Measurements from ENCODE around the gene PCNX1. TPM values are rescaled to one million over a fixed set of nuclear protein-coding genes. Genes with fewer than 3 reads are reported as not detected.

The PCNX1 gene
- total RNA-seq, 1 experiment from 2014 or later, result 44.8 TPM

DNA sequence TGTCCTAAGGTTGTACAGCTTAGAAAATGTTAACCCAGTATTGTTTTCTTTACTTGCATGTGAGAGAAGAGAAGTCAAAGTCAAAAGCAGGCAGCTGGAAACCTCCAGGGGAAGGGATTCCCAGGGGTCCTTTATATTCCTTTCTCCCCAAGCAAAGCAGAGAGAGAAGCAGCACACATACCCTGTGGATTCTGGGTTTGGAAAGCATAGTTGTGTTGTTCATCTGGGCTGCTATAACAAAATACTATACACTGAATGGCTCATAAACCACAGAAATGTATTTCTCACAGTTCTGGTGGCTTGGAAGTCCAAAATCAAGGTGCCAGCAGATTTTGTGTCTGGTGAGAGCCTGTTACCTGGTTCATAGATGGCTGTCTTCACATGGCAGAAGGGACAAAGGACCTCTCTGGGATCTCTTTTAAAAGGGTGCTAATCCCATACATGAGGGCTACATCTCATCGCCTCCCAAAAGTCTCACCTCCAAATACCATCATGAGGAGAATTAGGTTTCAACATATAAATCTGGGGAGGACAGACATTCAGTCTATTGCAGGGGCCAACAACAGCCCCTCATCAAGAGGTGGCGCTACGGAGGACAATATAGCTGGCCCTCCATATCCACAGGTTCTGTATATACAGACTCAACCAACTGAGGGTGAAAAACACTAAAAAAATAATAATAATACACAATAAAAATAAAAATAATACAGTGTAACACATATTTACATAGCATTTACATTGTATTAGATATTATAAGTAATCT, 19.3 kb upstream of the PCNX1 start:
- DNase-seq (ENCODE audit: low spot score), result no peak
- in situ Hi-C loops (cut with HindIII; ENCODE audit: low sequenced_read_pairs), result no loop called here

DNA sequence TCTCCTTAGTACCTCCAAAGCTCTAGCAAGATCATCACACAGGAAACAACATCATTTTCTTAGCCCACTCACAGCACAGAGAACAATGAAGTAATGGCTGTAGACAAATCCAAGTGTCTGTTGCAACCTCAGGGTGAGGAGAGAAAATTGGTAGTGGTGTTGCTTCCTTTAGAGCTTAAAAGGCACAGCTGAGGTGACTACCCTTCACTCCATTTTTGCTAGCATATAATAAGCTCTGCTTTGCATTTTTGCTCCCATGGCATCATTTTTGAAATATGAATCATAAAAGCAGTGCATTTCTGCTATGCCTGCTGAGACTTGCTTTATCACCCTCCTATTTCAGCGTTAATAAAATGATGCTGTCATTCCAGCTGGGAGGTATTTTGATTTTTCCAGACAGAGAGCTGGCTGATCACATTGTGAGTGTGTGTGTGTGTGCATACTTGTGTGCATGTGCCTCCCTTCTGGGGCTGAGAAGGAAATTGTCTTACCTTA, 18.5 kb upstream of the PCNX1 start:
- in situ Hi-C loops (cut with HindIII; ENCODE audit: low sequenced_read_pairs), result no loop called here
- no peak for DNase-seq (ENCODE audit: low spot score)

DNA sequence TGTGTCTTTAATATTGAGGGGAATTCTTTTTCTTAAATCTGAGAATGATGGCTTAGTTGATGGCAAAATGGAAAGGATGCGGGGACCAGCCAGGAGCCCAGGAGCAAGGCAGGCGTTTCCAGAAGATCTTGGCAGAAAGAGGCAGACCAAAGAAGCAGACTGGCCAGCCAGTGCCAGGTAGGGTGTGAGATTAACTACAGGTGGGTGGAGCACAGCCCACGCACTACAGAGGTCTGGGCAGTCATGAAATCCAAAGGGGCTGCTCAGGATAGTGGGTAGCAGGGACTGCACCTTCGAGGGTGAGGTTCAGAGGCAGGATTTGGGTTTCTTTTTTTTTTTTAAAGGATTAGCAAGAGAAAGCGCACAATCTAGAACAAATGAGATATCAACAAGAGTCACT, 17.7 kb upstream of the PCNX1 start:
- in situ Hi-C loops (cut with HindIII; ENCODE audit: low sequenced_read_pairs), result no loop called here
- DNase-seq (ENCODE audit: low spot score), result no peak

DNA sequence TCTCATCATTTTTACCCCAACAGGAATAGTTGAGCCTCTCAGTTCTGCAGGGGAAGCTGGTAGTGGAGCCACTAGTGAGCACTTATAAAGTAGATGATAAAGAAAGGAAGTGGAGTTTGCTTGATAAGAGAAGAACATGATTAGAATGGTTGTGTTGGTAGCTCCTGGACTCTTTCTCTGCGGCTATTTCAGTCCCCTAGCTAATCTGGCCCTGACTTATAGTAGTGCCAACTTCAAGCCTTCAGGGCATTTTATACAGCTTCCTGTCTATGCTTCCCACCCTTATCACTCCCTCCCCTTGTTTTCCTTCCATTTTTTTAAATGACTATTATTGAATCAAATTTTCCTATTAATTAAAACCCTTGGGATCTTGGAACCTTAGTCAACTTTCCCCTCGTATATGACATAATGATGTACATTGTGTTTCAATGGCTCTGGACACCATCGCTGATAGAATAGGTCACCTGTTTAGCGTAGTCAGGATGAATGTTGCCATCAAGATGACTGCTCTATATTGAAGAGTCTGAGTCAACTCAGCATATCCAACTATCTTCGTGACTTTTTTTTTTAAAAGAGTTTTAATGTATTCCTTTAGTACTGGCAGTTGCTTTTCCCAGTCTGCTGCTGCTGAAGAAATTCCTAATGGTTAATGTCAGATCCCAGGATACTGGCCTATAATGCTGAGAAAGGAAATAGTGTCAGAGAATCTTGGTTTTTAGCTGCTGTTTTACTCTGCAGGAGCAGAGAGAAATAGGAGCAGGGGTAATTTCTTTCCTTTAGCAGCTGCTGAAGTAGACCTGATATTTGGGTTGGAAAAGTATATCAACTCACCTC, 16.2 kb upstream of the PCNX1 start:
- no peak for DNase-seq (ENCODE audit: low spot score)
- in situ Hi-C loops (cut with HindIII; ENCODE audit: low sequenced_read_pairs), result no loop called here

DNA sequence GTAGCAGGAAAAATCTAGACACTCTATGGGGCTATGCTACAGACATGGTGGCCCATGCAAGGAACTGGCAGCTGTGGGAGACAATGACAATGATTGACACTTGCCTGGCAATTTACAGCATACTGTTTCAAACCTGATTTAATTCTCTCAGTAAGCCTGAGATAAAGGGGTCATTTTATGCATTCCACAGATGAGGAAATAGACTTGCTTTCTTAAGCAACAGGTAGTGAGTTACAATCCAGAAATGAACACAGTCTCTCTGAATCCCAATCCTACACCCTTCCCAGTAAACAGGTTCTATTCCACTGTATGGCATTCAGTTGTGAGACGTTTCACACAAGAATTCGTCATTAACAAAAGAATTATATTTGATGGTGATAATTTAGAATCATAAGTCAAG, 15.5 kb upstream of the PCNX1 start:
- DNase-seq (ENCODE audit: low spot score), result no peak
- in situ Hi-C loops (cut with HindIII; ENCODE audit: low sequenced_read_pairs), result no loop called here

DNA sequence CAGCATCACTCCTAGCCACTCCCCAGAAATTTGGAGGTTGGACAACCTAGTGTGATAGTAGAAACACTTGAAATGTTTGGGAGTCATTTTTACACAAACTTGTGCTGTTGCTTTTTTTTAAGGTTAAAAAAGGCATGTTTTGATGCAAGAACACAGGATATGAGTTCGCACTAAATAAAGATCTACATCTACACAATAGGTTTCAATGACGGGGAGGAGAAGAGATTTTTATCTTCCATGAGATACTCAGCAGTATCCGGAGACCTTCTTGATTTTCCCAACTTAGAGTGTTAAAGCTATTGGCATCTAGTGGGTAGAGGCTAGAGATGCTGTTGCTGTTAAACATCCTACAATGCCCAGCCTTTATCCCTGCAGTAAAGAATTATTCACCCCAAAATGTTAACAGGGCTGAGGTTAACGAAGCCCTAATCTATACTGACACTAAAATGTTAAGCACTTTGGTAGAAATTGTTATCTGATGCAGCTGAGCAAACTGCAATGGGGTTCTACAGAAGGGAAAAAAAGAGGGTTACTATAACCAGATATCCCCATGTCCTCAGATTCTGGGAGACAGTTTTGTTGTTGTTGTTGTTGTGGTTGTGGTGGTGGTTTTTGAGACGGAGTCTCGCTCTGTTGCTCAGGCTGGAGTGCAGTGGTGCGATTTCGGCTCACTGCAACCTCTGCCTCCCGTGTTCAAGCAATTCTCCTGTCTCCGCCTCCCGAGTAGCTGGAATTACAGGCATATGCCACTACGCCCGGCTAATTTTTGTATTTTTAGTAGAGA, 14.0 kb upstream of the PCNX1 start:
- in situ Hi-C loops (cut with HindIII; ENCODE audit: low sequenced_read_pairs), result no loop called here
- DNase-seq (ENCODE audit: low spot score), result no peak

DNA sequence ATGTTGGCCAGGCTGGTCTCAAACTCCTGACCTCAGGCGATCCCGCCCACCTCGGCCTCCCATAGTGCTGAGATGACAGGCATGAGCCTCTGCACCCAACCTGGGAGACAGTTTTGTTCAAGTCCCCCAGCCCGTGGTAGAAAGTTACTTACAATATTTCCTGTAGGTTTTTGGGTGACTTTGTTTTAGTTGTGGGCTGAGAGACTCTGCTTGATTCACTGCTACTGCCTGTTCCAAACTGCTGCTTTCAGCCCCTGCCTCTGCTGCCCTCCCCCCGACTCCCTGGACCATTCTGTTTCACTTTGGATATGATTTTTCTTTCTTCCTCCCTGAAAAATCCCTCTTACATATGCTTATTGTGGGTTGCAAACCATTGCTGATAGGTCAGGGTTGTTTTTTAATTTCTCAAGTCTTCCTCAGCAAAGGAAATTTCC, 13.4 kb upstream of the PCNX1 start:
- in situ Hi-C loops (cut with HindIII; ENCODE audit: low sequenced_read_pairs), result no loop called here
- DNase-seq (ENCODE audit: low spot score), result no peak

DNA sequence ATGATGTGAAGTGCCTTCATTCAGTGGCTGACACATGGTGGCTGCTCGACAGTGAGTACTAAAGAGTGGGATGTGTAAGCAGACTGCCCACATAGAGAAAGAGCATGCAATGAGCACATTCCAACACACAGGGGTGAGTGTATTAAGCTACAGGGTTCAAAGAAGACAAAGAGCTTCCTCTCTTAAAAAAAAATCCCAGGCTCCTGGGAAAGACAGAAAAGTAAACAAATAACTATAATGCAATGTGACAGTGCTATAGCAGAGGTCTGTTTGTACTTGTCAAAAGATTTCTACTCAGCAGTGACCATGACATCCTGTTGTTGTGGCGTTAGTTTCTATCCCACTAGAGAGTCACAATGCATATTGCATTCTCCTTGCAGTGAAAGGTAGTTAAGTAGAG, 12.4 kb upstream of the PCNX1 start:
- DNase-seq (ENCODE audit: low spot score), result no peak
- in situ Hi-C loops (cut with HindIII; ENCODE audit: low sequenced_read_pairs), result no loop called here

DNA sequence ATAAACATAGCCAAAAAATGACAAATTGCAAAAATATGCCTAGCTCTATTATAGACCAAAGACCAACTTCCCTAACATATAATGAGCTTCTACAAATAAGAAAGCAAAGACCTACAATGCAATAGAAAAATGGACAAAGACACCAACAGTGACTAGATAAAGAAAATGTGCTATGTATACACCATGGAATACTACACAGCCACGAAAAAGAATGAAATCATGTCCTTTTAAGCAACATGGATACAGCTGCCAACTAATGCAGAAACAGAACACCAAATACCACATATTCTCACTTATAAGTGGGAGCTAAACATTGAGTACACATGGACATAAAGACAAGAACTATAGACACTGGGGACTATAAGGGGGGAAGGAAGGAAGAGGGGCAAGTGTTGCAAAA, 10.9 kb upstream of the PCNX1 start:
- no peak for DNase-seq (ENCODE audit: low spot score)
- in situ Hi-C loops (cut with HindIII; ENCODE audit: low sequenced_read_pairs), result no loop called here

DNA sequence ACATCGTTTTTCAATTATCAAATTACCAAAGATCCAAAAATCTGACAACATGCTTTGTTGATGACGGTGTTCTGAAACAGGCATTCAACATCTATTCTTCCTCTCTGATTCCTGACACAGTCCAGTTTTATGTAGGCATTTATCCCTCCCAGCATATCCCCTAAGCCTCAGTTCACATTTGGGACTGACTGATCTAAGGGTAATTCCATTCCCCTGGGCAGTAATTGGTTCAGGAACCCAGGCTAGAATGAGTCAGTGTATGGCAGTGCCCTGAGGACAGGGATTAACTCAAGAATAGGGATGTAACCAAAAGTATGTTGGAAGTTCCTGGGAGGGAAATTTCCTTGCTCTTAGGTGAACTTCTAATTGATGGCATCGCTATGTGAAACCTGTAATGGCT, 10.3 kb upstream of the PCNX1 start:
- in situ Hi-C loops (cut with HindIII; ENCODE audit: low sequenced_read_pairs), result no loop called here
- no peak for DNase-seq (ENCODE audit: low spot score)

DNA sequence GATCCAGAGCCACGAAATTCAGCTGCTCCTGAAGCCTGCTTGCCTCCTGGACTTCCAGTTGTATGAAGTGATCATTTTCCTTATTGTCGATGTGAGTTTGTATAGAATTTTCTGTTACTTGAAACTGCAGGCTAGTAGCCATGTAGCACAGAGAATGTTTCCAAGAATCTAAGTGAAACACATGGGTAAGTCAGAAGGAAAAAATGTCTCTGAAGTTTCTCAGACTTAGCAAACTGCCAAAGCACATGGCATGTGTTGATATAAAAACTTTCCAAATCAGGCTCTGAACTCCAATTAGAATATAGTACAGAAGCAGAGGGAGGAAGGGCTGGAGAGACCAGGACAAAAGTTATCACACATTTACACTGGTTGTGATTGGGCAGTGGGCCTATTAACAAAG, 9.8 kb upstream of the PCNX1 start:
- DNase-seq (ENCODE audit: low spot score), result no peak
- in situ Hi-C loops (cut with HindIII; ENCODE audit: low sequenced_read_pairs), result no loop called here

DNA sequence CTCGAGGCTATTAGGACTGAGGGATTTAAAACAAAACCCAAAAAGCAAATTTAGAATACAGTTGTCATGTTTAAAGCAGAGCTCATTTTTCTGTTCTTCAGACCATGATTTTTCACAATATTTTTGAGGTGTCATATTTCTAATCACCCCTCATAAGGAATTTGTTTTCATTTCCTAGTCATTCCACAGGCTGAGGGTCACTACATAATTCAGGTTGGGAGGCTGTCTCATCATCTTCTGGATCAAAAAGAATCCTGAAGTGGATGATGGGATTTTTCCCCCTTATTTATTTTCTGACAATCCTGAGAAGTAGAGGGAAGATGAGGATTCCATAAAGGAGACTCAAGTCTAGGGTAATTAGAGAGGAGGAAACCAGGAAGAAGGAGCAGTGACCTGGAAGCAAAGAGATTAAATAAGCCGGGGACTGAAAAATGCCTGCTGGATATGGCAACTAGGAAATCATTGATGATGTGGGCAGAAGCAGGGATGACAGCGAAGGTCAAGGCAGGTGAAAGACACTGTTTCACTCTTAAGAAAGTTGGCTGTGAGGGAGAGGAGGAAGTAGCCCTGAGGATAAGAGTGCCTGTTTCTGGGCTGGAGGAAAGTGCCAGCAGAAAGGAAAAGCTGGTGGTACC, 9.0 kb upstream of the PCNX1 start:
- no peak for DNase-seq (ENCODE audit: low spot score)
- in situ Hi-C loops (cut with HindIII; ENCODE audit: low sequenced_read_pairs), result no loop called here

DNA sequence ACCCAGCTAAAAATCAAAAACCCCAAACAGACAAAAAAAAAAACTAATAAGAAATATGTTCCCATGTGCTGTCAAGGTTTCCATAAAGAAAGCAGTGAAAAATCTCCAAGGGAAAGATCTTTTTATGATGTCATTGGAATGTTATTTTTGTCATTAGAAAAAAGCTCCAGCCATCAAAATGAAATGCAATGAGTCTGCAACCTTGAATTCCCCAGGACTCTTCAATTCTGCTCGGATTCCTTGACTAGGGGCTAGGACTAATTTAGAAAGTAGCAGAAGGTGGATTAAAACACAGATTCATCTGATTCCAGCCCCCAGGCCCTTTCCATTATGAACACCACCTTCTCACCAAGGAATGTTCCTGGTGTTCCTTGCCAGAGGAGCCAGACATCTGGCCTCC, 6.0 kb upstream of the PCNX1 start:
- DNase-seq (ENCODE audit: low spot score), result no peak
- in situ Hi-C loops (cut with HindIII; ENCODE audit: low sequenced_read_pairs), result no loop called here

DNA sequence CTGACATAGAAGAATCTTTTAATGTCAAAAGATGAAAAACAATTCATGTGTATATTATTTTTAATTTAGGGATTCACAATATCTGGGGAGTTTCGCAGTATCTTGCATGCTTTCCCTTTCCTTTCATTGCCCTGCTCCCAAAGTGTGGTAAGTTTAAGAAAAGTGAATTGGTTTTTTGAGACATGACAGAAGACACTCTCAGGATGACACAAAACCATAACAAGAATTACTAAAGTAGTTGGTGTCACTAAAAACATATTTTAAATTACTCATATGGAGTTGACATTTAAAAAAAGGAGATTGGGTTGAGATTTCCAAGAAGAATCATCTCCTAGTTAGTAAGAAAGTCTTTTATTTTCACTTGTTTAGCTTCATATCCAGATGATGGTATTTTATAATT, 5.1 kb upstream of the PCNX1 start:
- no peak for DNase-seq (ENCODE audit: low spot score)
- in situ Hi-C loops (cut with HindIII; ENCODE audit: low sequenced_read_pairs), result no loop called here

DNA sequence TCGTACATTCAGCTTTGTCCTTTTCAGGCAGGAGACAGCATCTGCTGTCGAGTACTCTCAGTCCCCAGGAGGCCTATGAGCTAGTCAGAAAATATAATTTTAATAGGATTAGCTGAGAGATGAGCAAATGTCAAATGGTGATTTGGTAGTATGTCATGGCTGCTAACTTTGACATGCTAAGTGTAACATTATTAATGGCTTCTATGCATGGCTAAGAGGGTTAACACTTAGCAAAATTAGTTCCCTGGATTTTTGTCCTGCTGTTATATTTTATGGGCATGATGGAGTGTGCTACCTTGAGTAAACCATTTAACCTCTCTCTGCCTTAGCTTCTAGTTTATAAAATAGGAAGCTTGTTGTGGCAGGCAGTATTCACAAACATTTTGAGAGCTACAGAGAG, 2.9 kb upstream of the PCNX1 start:
- no peak for DNase-seq (ENCODE audit: low spot score)
- in situ Hi-C loops (cut with HindIII; ENCODE audit: low sequenced_read_pairs), result no loop called here

DNA sequence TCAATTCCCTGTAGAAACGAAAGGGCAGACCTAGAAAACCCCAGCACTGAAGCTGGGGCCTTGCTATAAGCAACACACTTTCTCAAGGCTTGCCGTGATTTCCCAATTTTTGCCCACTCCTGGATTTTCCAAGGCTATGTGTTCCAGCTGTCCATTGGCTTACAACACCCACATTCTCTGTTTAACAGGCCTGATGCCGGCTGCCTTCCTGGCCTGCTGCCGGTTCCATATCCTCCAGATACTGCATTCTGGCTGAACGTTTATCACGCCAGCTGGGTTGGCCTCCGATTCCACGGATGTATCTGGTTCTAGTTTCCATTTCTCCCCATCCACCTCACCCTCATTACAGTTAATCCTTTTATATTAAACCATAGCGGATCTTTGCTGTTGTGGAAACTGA, 2.0 kb upstream of the PCNX1 start:
- DNase-seq (ENCODE audit: low spot score), result no peak
- in situ Hi-C loops (cut with HindIII; ENCODE audit: low sequenced_read_pairs), result no loop called here

DNA sequence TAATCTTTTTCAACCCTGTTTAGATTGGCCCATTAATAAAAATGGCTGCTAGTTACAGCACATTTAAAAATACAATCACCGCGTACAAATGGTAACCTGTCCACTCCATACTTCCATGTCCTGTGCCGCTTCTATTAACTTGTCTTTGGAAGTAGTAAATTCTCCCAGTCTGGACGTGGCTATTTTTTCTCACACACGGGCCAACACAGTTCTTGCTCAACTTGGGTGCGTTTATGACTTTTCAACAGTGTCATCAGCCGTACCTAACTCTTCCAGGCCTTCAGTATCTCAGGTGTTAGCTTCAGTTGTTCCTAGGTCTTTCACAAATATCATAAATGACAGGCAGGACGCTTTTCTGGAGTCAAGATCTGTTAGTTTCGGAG, 475 bp upstream of the PCNX1 start:
- in situ Hi-C loops (cut with HindIII; ENCODE audit: low sequenced_read_pairs), result no loop called here
- DNase-seq (ENCODE audit: low spot score), result peak; percentile 39

DNA sequence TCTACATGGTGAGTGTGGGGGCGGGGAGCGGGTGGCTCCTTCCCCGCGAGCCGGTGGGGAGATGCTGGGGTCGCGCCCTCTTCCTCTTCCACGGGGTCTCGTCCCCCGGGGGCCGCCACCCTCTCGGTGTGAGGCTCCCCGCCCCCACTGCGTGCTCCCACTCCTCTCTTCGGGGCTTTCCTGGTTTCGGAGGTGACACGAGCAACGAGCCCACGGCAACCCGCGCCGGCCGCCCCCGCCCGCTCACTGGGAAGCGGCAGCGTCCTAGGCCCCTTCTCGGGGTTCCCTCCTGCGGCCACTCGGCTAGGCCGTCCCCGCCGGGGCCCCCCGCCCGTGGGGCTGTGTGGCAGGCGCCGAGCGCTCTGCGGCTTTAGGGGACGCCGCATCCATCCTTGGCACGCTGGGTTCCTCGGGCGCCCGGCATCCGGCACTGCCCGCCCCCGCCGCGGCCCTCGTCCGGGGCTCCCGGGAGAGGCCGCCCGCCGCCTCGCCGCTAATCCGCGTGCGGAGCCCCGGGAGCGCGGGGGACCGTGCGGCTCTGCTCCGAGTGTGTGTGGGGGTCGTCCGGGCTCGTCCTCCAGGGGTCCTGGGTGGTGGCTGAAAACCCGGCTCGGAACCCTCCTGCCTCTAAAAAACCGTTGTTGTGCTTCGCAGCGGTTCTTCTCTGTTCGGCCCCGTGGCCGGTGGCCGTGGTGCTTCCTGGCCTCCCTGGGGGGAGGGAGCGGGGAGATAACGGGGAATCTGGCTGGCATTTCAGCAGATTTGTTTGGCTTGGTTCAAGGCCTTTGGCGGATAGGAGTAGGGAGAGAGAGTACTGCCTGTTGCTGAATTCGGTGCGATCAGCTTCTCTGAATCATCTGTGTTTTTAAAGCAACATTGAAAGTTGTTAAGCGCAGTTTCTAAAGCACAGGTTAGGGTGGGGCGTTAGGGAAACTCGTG, 1.0 kb downstream of the PCNX1 start:
- DNase-seq (ENCODE audit: low spot score), result peak; percentile 62
- in situ Hi-C loops (cut with HindIII; ENCODE audit: low sequenced_read_pairs), result no loop called here
